Peyer's patch (tissue), 4 donors: Measurements from ENCODE around the gene HNRNPU. TPM values are rescaled to one million over a fixed set of nuclear protein-coding genes. Genes with fewer than 3 reads are reported as not detected.
A peak's percentile ranks its signal among the peaks of the same experiment; 100 is the strongest.

Experiments
- DNase-seq, 3 donors: peaks; one replicate each; pipeline ENCODE4 v3.0.0-alpha.2; 2017 to 2019
- H3K27ac ChIP-seq, 4 donors: fragments of 200-600 bp; sonication (generic); one replicate each; pipeline ENCODE4 v1.5.1; 2016 to 2019
- H3K27me3 ChIP-seq, 2 donors: fragments of 200-600 bp; sonication (generic); one replicate each; pipeline ENCODE4 v1.5.1; 2019
- H3K36me3 ChIP-seq, 3 donors: fragments of 200-600 bp; sonication (generic); one replicate each; pipeline ENCODE4 v1.5.1; 2016 to 2019
- H3K4me1 ChIP-seq, 4 donors: fragments of 200-600 bp; sonication (generic); one replicate each; pipeline ENCODE4 v1.5.1; 2016 to 2019
- H3K4me3 ChIP-seq, 4 donors: fragments of 200-600 bp; sonication (generic); 1 replicate in 3 of 4; 2 replicates in 1 of 4; pipeline ENCODE4 v1.5.1; 2016 to 2019; ENCODE audit warnings: mild to moderate bottlenecking in 1 of 4
- H3K9me3 ChIP-seq, 4 donors: fragments of 200-600 bp; sonication (generic); one replicate each; pipeline ENCODE4 v1.5.1; 2016 to 2019; ENCODE audit warnings: mild to moderate bottlenecking in 1 of 4
- POLR2A ChIP-seq, 2 donors: fragments of 450-650 bp; IDR thresholded peaks; one replicate each; pipeline ENCODE4 v1.5.1; 2017; ENCODE audit warnings: antibody characterized with exemption in 2 of 2, mild to moderate bottlenecking in 2 of 2, moderate library complexity in 2 of 2
- total RNA-seq, 4 donors: library from RNA; depleted of rRNA; stranded (reverse); fragments of >200 nt; gene quantifications; one replicate each; pipeline ENCODE4 v1.1.0, GENCODE V29; 2016
- TF ChIP-seq, protein P1 (sequence below), 6 experiments: fragments of 450-650 bp in 4 of 6; fragments of 200-600 bp in 2 of 6; sonication (generic) in 1 of 6; IDR thresholded peaks; one replicate each; pipeline ENCODE4 v1.5.1; 2017 to 2019; ENCODE audit warnings: antibody characterized with exemption in 6 of 6, mild to moderate bottlenecking in 3 of 6, moderate library complexity in 1 of 6

The HNRNPU gene
- total RNA-seq, 4 donors from 2014 or later: 277 to 522 (median 324) TPM

GRCh38 chr1:244843148-244843978 lies 21.0 kb downstream of the HNRNPU start:
- no peak for TF ChIP-seq POLR2A (IDR thresholded peaks at IDR 0.05)
- TF ChIP-seq, protein P1, sequence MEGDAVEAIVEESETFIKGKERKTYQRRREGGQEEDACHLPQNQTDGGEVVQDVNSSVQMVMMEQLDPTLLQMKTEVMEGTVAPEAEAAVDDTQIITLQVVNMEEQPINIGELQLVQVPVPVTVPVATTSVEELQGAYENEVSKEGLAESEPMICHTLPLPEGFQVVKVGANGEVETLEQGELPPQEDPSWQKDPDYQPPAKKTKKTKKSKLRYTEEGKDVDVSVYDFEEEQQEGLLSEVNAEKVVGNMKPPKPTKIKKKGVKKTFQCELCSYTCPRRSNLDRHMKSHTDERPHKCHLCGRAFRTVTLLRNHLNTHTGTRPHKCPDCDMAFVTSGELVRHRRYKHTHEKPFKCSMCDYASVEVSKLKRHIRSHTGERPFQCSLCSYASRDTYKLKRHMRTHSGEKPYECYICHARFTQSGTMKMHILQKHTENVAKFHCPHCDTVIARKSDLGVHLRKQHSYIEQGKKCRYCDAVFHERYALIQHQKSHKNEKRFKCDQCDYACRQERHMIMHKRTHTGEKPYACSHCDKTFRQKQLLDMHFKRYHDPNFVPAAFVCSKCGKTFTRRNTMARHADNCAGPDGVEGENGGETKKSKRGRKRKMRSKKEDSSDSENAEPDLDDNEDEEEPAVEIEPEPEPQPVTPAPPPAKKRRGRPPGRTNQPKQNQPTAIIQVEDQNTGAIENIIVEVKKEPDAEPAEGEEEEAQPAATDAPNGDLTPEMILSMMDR (IDR thresholded peaks at IDR 0.05): no peak
- Histone ChIP-seq H3K27me3 (no peaks in the 10 kb centered on the region), H3K9me3 (no peaks in the 10 kb centered on the region), H3K27ac (no peak overlapping the region), H3K4me1 (peaks cover 0 to 36% (median 2%) of the 10 kb centered on the region in 4 donors), H3K36me3 (peaks cover 0 to 73% (median 0%) of the 10 kb centered on the region in 3 donors), H3K4me3 (no peak overlapping the region)
- no peak for DNase-seq

DNA sequence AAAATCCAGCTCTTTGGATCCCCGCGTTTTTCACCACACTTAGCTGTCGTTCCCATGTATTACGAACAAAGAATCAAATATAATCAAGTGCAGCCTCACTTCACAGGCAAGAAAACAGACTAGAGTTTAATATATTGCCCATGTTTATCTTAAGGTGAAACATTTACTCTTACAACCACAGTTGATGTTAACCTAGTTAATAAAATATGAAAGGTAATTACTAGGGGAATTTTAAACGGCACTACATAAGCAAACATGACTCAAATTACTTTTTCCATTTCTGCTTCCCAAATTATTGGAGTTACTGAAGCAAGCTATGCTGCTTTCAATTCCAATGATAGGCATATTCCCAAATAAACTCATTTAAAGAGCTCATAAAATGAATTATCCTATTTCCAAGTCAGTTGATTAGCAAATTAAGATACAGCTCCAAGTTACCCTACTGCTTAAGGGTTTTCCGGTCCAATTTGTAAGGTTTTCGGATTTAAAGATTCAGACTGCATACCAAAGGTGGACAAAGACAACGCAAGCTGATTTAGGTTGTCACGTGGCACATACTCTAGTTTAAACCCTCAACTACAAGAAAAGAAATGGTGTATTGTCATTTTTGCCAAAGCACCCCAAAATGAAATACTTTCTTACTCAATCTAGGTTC lies 22.9 kb downstream of the HNRNPU start:
- peaks cover 0 to 54% (median 2%) of the 10 kb centered on the region in 4 donors for H3K4me1 ChIP-seq
- peaks cover 0 to 67% (median 0%) of the 10 kb centered on the region in 3 donors for H3K36me3 ChIP-seq
- no peaks in the 10 kb centered on the region for H3K27me3 ChIP-seq
- TF ChIP-seq POLR2A (IDR thresholded peaks at IDR 0.05): no peak
- TF ChIP-seq, protein P1 (IDR thresholded peaks at IDR 0.05): no peak
- no peak overlapping the region for H3K4me3 ChIP-seq
- DNase-seq: no peak
- H3K9me3 ChIP-seq: no peaks in the 10 kb centered on the region
- H3K27ac ChIP-seq: peak overlapping the region in 1 of 4 donors; percentile 8

- Histone ChIP-seq H3K4me3 (no peak overlapping the region), H3K27ac (peak overlapping the region in 1 of 4 donors; percentile 21), H3K36me3 (peaks cover 0 to 56% (median 0%) of the 10 kb centered on the region in 3 donors), H3K4me1 (peaks cover 0 to 54% (median 2%) of the 10 kb centered on the region in 4 donors), H3K9me3 (no peaks in the 10 kb centered on the region), H3K27me3 (no peaks in the 10 kb centered on the region)
- no peak for TF ChIP-seq POLR2A (IDR thresholded peaks at IDR 0.05)
- TF ChIP-seq, protein P1 (IDR thresholded peaks at IDR 0.05): no peak
- DNase-seq: no peak
Observed at GRCh38 chr1:244840219-244840794, 24.0 kb downstream of the HNRNPU start.

DNA sequence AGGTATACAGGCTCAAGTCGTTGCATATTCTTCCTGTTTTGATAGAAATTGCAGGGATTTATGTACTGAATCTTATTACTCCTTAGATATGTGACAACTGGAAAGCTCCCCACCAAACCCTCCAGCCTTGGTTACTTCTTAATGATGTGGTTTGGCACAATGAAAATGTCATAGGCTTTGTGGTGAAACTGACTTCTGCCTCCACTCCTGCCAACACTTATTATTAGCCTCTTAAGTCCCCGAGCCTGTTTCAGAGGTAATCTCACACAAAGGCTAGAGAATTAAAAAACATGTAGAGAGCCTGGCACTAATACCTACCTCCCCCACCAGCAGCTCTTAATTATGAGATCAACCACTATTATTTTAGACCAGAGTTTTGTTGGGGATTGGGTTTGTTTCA lies 24.7 kb downstream of the HNRNPU start:
- Histone ChIP-seq H3K36me3 (peaks cover 0 to 49% (median 0%) of the 10 kb centered on the region in 3 donors), H3K27me3 (no peaks in the 10 kb centered on the region), H3K4me3 (no peak overlapping the region), H3K4me1 (peaks cover 0 to 54% (median 2%) of the 10 kb centered on the region in 4 donors), H3K27ac (no peak overlapping the region), H3K9me3 (no peaks in the 10 kb centered on the region)
- TF ChIP-seq, protein P1 (IDR thresholded peaks at IDR 0.05): no peak
- TF ChIP-seq POLR2A (IDR thresholded peaks at IDR 0.05): no peak
- no peak for DNase-seq

DNA sequence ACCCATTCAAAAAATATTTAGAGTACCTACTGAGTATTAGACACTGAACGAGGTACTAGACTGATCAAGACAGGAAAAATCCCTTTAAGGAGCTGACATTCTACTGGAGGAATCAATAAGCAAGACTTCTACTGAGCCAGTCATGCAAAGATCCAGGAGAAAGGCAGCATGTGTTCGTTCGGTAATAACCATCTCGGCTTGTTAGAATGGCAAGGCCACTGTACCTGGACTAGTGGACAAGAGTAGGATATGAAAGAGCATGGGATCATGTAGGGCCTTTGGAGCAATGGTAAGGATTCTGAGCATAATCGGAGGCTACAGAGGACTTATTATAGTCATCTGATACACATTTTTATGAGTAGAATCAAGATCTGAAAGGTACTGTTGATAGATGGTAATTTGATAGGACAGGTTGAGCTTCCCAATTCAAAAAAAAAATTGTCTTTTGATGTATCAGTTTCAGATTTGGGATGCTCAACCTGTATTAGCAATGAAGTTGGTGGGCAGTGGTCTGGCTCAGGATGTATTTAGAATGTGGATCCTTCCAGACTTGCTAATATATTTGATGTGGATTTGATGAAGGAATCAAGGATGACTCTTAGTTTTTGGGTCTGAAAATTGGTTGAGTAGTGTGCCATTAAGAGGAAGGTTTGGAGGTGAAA lies 26.6 kb downstream of the HNRNPU start:
- TF ChIP-seq, protein P1 (IDR thresholded peaks at IDR 0.05): no peak
- DNase-seq: no peak
- Histone ChIP-seq H3K4me3 (no peak overlapping the region), H3K4me1 (peaks cover 0 to 54% (median 5%) of the 10 kb centered on the region in 4 donors), H3K36me3 (peaks cover 0 to 30% (median 0%) of the 10 kb centered on the region in 3 donors), H3K27me3 (no peaks in the 10 kb centered on the region), H3K9me3 (no peaks in the 10 kb centered on the region), H3K27ac (peak overlapping the region in 2 of 4 donors; percentile 95 to 100)
